HEK293 (cell line): ENCODE data around the gene HHLA2.
"Not testable (repeated sequence)": the region's sequence is repeated elsewhere in the genome, so short reads cannot be mapped to it uniquely, and the experiment has no call there.

Experiments
- CTCF ChIA-PET: fragments of 350-600 bp; formaldehyde crosslinking; extraction: SDS; loops from one replicate; lab custom pipeline; 2021; ENCODE audit warnings: antibody characterized with exemption; lab: Yijun Ruan, JAX
- POLR2A ChIA-PET: fragments of 300-600 bp; formaldehyde crosslinking; extraction: SDS; loops from one replicate; lab custom pipeline; 2020; ENCODE audit warnings: antibody characterized with exemption, inconsistent platforms; lab: Yijun Ruan, JAX
- H3K27ac ChIP-seq: fragments of 200-500 bp; sonication (Bioruptor generic); 2 replicates; pipeline ENCODE4 v1.5.1; 2014; ENCODE audit warnings: low read depth, low read length, control low read depth, inconsistent platforms; ENCODE audit errors: extremely low read depth
- H3K36me3 ChIP-seq, 2 experiments: fragments of 200-500 bp in 1 of 2; sonication (Bioruptor generic) in 1 of 2; 1 replicate in 1 of 2; 2 replicates in 1 of 2; pipeline ENCODE4 v1.5.1; 2014 to 2017; ENCODE audit warnings: inconsistent platforms in 2 of 2, low read length in 2 of 2; ENCODE audit not compliant: control insufficient read depth in 2 of 2, insufficient read depth in 1 of 2
- H3K4me1 ChIP-seq: fragments of 200-500 bp; sonication (Bioruptor generic); 2 replicates; pipeline ENCODE4 v1.5.1; 2014; ENCODE audit warnings: mild to moderate bottlenecking, low read length, inconsistent platforms; ENCODE audit not compliant: control insufficient read depth, insufficient read depth
- H3K4me3 ChIP-seq: 2 replicates; pipeline ENCODE4 v1.5.1; 2011; ENCODE audit warnings: low read depth, mild to moderate bottlenecking, control low read depth, low read length, moderate library complexity
- H3K9me3 ChIP-seq: fragments of 200-500 bp; sonication (Bioruptor generic); 2 replicates; pipeline ENCODE4 v1.5.1; 2014; ENCODE audit warnings: low read depth, low read length, inconsistent platforms; ENCODE audit not compliant: control insufficient read depth, insufficient read depth
- BCL11A ChIP-seq: fragments of 450-650 bp; formaldehyde crosslinking; IDR thresholded peaks from 2 replicates; pipeline ENCODE4 v1.5.1; 2016; ENCODE audit warnings: low read depth, missing biosample characterization, missing genetic modification characterization
- EGR2 ChIP-seq: fragments of 450-650 bp; formaldehyde crosslinking; IDR thresholded peaks from 2 replicates; pipeline ENCODE4 v1.5.1; 2016; ENCODE audit warnings: low read depth, missing biosample characterization, missing genetic modification characterization
- GLIS1 ChIP-seq: fragments of 450-650 bp; formaldehyde crosslinking; IDR thresholded peaks from 2 replicates; pipeline ENCODE4 v1.5.1; 2016; ENCODE audit warnings: missing biosample characterization, missing genetic modification characterization
- RBAK ChIP-seq: fragments of 450-650 bp; formaldehyde crosslinking; IDR thresholded peaks from 2 replicates; pipeline ENCODE4 v1.5.1; 2016; ENCODE audit warnings: missing biosample characterization, missing genetic modification characterization
- YY1 ChIP-seq: fragments of 450-650 bp; formaldehyde crosslinking; IDR thresholded peaks from 2 replicates; pipeline ENCODE4 v1.5.1; 2018; ENCODE audit warnings: missing biosample characterization, missing genetic modification characterization
- ZBTB8A ChIP-seq: fragments of 450-650 bp; formaldehyde crosslinking; IDR thresholded peaks from 2 replicates; pipeline ENCODE4 v1.5.1; 2016; ENCODE audit warnings: missing biosample characterization, missing genetic modification characterization
- ZFP41 ChIP-seq: fragments of 450-650 bp; formaldehyde crosslinking; IDR thresholded peaks from 2 replicates; pipeline ENCODE4 v1.5.1; 2016; ENCODE audit warnings: missing biosample characterization, missing genetic modification characterization, borderline replicate concordance
- ZNF112 ChIP-seq: fragments of 450-650 bp; formaldehyde crosslinking; IDR thresholded peaks from 2 replicates; pipeline ENCODE4 v1.5.0; 2017; ENCODE audit warnings: missing biosample characterization, missing genetic modification characterization
- ZNF174 ChIP-seq: fragments of 450-650 bp; formaldehyde crosslinking; IDR thresholded peaks from 2 replicates; pipeline ENCODE4 v1.5.0; 2017; ENCODE audit warnings: missing biosample characterization, mild to moderate bottlenecking, missing genetic modification characterization
- ZNF23 ChIP-seq: fragments of 450-650 bp; formaldehyde crosslinking; IDR thresholded peaks from 2 replicates; pipeline ENCODE4 v1.5.1; 2016; ENCODE audit warnings: missing biosample characterization, missing genetic modification characterization, borderline replicate concordance
- ZNF354C ChIP-seq: fragments of 450-650 bp; formaldehyde crosslinking; IDR thresholded peaks from 2 replicates; pipeline ENCODE4 v1.5.1; 2016; ENCODE audit warnings: missing biosample characterization, missing genetic modification characterization, low read depth, borderline replicate concordance
- ZNF37A ChIP-seq: fragments of 450-650 bp; IDR thresholded peaks from 2 replicates; pipeline ENCODE4 v1.5.1; 2018; ENCODE audit warnings: missing biosample characterization, missing genetic modification characterization
- ZNF621 ChIP-seq: fragments of 450-650 bp; formaldehyde crosslinking; IDR thresholded peaks from 2 replicates; pipeline ENCODE4 v1.5.1; 2017; ENCODE audit warnings: missing biosample characterization, missing genetic modification characterization
- ZNF658 ChIP-seq: fragments of 450-650 bp; formaldehyde crosslinking; IDR thresholded peaks from 2 replicates; pipeline ENCODE4; 2016; ENCODE audit warnings: missing biosample characterization, missing genetic modification characterization
- ZNF830 ChIP-seq: fragments of 450-650 bp; IDR thresholded peaks from 2 replicates; pipeline ENCODE4 v1.5.0; 2018; ENCODE audit warnings: missing biosample characterization, missing genetic modification characterization, low read depth, mild to moderate bottlenecking, moderate library complexity
- ZNF837 ChIP-seq: fragments of 450-650 bp; formaldehyde crosslinking; IDR thresholded peaks from 2 replicates; pipeline ENCODE4 v1.5.1; 2016; ENCODE audit warnings: missing biosample characterization, missing genetic modification characterization
- ZNF843 ChIP-seq: fragments of 450-650 bp; formaldehyde crosslinking; IDR thresholded peaks from 2 replicates; pipeline ENCODE4 v1.5.1; 2016; ENCODE audit warnings: missing biosample characterization, missing genetic modification characterization
- TF ChIP-seq, protein P1 (sequence below): fragments of 450-650 bp; formaldehyde crosslinking; IDR thresholded peaks from 2 replicates; pipeline ENCODE4 v1.5.1; 2016; ENCODE audit warnings: missing biosample characterization, missing genetic modification characterization
- TF ChIP-seq, protein P2 (sequence below): fragments of 450-650 bp; formaldehyde crosslinking; IDR thresholded peaks from 2 replicates; pipeline ENCODE4 v1.5.1; 2016; ENCODE audit warnings: missing biosample characterization, missing genetic modification characterization
- TF ChIP-seq, protein P3 (sequence below): fragments of 450-650 bp; IDR thresholded peaks from 2 replicates; pipeline ENCODE4 v1.5.1; 2018; ENCODE audit warnings: missing biosample characterization, mild to moderate bottlenecking, missing genetic modification characterization

HHLA2 gene

DNA sequence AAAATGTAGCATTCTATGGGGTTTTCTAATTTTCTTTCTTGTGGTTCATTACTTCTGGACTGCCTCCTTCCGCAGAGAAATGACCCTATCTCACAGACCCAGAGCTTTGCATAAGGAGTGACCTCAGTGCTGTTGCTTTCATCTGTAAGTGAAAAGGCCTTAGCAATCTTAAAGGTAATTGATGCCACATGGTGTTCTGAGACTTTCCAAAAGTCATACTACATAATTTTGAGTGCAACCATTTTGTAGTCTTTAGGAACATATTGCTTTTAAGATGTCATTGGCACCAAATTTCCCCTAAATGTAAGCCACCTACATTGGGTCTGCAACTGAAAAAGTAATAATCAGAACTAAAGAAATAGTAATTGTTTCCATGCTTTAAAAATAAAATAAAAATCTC, 9.2 kb upstream of the HHLA2 start:
- H3K4me1 ChIP-seq, result no peaks in the 10 kb centered on the region
- CTCF ChIA-PET, result no interaction called here
- POLR2A ChIA-PET, result no interaction called here
- no peaks in the 10 kb centered on the region for H3K9me3 ChIP-seq
- H3K4me3 ChIP-seq, result no peak overlapping the region
- TF ChIP-seq ZNF843 (no peak), ZFP41 (tag by site-specific recombination) (no peak), ZNF354C (tag by site-specific recombination) (no peak), RBAK (tag by site-specific recombination) (no peak), EGR2 (no peak), GLIS1 (no peak)
- no peaks in the 10 kb centered on the region for H3K36me3 ChIP-seq
- H3K27ac ChIP-seq, result no peak overlapping the region

DNA sequence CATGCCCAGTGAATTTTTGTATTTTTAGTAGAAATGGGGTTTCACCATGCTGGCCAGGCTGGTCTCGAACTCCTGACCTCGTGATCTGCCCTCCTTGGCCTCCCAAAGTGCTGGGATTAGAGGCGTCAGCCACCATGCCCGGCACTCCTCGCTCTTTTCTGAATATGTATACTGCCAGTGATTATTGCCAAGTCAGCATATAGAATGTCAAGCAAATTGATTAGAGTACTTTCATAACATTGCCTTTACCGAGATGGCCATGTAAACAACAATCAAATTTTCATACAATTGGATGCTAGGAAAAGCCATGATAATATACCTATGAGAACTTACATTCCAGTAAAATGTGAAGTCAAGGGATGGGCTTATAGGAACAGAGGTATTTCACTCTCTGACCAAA, 8.2 kb upstream of the HHLA2 start:
- H3K4me1 ChIP-seq, H3K27ac ChIP-seq, CTCF ChIA-PET, H3K4me3 ChIP-seq, H3K9me3 ChIP-seq, POLR2A ChIA-PET, H3K36me3 ChIP-seq: not testable (repeated sequence)

DNA sequence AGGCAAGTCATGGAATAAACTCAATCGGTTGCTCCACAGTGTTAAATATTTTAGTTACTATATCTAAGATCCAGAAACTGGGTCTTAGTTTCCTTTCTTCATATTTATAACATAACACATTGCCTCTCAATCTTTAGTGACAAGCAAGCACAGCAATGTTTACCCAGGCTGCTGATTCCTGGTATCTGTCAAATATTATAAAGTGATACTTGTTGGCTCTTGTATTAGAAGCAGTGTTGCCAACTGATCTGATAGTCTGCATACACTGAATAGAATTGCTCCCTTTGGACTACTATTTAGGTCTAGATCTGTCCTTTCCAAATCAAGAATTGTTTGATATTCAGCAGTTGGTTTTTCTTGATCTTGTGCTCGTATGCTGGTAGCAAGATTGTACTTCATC, 7.2 kb upstream of the HHLA2 start:
- CTCF ChIA-PET, result no interaction called here
- no peaks in the 10 kb centered on the region for H3K9me3 ChIP-seq
- POLR2A ChIA-PET, result no interaction called here
- no peaks in the 10 kb centered on the region for H3K4me1 ChIP-seq
- H3K4me3 ChIP-seq, result no peak overlapping the region
- no peak overlapping the region for H3K27ac ChIP-seq
- no peaks in the 10 kb centered on the region for H3K36me3 ChIP-seq
- no peak for TF ChIP-seq ZNF621 (tag by site-specific recombination)
- no peak for TF ChIP-seq BCL11A
- TF ChIP-seq, protein P1, sequence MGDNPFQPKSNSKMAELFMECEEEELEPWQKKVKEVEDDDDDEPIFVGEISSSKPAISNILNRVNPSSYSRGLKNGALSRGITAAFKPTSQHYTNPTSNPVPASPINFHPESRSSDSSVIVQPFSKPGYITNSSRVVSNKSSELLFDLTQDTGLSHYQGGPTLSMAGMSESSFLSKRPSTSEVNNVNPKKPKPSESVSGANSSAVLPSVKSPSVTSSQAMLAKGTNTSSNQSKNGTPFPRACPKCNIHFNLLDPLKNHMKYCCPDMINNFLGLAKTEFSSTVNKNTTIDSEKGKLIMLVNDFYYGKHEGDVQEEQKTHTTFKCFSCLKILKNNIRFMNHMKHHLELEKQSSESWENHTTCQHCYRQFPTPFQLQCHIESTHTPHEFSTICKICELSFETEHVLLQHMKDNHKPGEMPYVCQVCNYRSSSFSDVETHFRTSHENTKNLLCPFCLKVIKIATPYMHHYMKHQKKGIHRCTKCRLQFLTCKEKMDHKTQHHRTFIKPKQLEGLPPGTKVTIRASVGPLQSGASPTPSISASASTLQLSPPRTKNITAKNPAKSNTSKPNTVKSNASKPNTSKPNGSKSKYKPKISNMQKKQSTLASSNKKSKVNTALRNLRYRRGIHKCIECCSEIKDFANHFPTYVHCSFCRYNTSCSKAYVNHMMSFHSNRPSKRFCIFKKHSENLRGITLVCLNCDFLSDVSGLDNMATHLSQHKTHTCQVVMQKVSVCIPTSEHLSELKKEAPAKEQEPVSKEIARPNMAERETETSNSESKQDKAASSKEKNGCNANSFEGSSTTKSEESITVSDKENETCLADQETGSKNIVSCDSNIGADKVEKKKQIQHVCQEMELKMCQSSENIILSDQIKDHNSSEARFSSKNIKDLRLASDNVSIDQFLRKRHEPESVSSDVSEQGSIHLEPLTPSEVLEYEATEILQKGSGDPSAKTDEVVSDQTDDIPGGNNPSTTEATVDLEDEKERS (tag by site-specific recombination), result no peak
- TF ChIP-seq ZBTB8A (tag by site-specific recombination), result no peak
- TF ChIP-seq ZNF112 (tag by site-specific recombination), result no peak
- TF ChIP-seq ZNF23 (tag by site-specific recombination), result no peak
- TF ChIP-seq ZNF830 (tag by site-specific recombination), result no peak
- TF ChIP-seq, protein P2, sequence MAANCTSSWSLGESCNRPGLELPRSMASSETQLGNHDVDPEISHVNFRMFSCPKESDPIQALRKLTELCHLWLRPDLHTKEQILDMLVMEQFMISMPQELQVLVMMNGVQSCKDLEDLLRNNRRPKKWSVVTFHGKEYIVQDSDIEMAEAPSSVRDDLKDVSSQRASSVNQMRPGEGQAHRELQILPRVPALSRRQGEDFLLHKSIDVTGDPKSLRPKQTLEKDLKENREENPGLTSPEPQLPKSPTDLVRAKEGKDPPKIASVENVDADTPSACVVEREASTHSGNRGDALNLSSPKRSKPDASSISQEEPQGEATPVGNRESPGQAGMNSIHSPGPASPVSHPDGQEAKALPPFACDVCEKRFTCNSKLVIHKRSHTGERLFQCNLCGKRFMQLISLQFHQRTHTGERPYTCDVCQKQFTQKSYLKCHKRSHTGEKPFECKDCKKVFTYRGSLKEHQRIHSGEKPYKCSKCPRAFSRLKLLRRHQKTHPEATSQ (tag by site-specific recombination), result no peak
- TF ChIP-seq YY1 (tag by site-specific recombination), result no peak
- no peak for TF ChIP-seq ZNF174 (tag by site-specific recombination)
- no peak for TF ChIP-seq ZNF837
- TF ChIP-seq ZNF658, result no peak
- TF ChIP-seq ZNF37A (tag by site-specific recombination), result no peak
- TF ChIP-seq, protein P3, sequence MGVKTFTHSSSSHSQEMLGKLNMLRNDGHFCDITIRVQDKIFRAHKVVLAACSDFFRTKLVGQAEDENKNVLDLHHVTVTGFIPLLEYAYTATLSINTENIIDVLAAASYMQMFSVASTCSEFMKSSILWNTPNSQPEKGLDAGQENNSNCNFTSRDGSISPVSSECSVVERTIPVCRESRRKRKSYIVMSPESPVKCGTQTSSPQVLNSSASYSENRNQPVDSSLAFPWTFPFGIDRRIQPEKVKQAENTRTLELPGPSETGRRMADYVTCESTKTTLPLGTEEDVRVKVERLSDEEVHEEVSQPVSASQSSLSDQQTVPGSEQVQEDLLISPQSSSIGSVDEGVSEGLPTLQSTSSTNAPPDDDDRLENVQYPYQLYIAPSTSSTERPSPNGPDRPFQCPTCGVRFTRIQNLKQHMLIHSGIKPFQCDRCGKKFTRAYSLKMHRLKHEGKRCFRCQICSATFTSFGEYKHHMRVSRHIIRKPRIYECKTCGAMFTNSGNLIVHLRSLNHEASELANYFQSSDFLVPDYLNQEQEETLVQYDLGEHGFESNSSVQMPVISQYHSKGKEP, result no peak
